Suppressor macrophage treated with lipopolysaccharide for 1 hour (primary cell): Measurements from ENCODE around the gene KNDC1.

Source experiments
- DNase-seq, 3 donors: peaks; one replicate each; pipeline ENCODE4 v3.0.0-alpha.2; 2020 to 2022

The KNDC1 gene

DNA sequence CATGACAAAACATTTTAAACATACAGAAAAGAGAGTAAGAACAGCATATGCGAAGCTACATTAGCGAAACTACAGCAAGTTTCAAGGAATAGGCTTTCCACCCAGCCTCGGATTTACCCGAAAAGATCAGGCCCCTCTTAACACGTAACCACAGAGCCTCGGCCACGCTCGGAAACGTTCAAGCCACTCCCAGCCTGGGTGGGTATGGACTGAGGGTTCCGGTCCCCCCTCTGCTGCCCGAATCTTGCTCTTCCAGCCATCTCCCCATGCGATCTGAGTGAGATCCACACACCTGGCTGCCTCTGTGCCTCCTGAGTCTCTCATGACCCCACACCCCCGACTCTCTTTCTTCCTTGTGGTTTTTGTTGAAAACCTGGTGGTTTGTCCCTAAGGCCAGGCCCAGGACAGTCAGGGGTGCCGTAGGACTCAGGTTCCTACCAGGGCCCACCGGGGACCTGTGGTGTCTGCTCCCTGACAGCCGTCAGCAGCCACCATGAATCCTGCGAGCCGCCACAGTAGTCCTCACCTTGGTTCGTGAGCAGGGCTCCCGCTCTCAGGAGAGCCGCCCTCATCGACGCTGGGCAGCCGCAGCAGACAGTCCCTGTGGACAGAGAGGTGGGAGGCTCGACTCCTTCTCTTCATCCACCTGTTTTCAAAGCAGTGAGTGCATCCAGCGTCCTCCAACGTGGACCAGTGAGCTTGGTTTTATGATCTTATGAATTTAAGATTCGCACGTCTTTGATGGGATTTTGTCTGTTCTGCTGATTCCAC, 18.5 kb downstream of the KNDC1 start:
- no peak for DNase-seq

DNA sequence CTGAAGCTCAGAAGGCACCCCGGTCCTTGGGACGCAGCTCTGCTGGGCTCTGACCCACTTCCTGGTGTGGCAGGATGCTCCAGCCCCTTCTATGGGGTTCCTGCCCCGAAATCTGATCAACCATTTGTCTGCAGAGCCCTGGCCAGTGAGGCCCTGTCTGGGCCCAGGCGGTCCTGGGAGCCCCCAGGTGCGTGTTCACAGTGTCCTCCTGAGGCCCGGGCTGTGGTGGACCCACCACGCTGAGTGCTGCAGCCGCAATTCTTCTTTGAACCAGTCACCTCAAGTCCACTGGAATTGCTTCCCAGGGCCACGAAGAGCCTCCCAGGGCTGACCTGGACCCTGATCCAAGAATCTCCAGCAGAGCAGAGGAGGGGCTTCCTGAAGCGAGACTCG, 19.1 kb downstream of the KNDC1 start:
- DNase-seq, result no peak

DNA sequence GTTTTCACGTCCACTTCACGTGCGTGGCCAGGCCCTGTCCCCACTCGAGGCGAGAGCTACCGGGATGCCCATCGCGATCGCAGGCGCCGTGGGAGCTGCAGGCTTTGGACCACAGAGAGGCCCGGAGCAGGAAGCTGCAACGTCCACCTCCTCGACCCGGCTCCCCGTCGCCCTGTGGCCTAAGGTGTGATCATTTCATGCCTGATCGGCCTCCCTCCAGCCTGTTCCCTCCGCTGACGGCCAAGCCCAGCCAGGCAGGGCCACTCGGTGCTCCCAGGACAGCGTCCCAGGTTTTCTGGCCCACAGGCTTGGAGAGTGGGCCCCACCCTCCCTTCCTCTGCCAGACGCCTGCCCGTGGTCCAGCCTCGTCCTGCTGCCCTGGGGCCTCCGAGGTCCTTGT, 19.6 kb downstream of the KNDC1 start:
- DNase-seq, result no peak

DNA sequence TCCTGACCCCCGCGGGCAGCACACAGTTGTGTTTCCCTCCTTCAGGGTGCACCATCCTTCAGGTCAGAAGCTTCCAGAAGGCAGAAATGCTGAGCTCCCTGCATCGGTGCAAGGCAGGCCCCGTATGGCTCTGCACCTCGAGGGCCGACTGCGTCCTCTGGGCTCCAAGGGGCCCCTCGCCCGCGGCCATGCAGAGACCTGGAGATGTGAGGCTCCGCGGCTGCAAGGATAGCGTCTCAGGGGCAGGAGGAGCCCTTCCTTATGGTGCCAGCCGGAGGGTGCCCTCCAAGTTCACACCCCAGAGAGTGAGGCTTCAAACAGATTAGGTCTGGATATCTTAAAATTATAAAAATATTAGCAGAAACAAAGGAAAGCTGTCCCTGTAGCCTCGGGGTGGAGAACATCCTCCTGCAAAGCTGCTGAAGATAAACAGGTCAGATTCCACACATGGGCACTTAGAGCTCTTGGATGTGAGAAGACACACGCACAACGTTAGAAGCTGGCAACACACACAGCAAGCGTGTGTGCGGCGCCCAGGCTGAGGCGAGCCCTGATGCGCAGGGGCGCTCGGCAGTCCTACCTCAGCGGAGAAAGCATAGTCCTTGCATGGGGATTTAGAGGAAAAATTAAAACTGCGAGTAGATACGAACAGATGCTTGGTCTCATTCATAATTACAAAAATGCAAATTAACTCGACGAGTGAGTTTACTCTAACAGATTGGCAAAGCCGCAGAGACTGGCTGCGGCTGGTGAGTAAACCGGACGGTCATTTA, 20.4 kb downstream of the KNDC1 start:
- DNase-seq, result no peak

DNA sequence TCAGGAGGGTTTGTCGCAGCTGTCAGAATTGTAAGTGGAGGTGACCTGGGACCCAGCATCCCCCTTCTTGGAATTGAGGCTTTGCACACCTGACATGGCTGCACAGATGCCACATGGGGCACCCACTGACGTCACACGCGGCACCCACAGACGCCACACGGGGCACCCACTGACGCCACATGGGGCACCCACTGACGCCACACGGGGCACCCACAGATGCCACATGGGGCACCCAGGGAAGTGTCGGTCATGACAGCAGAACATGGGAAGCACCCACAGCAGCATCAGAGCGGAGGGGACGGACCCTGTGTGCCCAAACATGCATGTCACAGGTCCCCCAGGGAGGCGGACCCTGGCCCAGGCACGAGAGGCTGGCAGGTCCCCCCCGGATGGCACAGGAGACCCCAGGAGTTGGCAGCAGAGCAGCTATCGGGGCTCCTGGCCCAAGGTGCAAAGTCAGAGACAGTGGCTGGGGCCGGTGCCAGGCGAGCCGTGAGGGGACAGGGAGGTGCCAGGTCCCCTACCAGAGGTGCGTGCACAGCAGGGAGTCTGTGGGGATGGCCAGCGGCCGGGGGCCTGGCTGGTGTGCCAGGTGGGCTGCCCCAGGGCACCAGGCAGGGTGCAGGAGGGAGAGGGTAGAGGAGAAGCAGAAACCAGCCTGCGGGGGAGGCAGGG, 21.1 kb downstream of the KNDC1 start:
- no peak for DNase-seq

DNA sequence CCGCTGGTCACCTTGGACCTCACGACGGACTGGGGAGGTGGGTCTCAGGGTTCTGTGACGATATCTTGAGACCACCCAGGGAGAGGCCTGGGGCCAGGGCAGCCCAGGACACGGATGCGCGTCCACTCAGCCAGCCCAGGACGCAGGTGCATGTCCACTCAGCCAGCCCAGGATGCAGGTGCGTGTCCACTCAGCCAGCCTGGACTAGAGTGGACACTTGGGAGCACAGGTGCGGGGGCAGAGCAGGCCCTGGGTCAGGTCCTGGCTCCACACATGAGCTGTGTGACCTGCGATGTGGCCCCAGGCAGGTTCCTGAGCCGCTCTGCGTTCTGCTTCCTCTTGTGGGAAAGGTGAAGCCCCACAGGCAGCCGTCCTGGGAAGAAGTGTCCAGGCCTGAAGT, 22.2 kb downstream of the KNDC1 start:
- DNase-seq, result no peak

DNA sequence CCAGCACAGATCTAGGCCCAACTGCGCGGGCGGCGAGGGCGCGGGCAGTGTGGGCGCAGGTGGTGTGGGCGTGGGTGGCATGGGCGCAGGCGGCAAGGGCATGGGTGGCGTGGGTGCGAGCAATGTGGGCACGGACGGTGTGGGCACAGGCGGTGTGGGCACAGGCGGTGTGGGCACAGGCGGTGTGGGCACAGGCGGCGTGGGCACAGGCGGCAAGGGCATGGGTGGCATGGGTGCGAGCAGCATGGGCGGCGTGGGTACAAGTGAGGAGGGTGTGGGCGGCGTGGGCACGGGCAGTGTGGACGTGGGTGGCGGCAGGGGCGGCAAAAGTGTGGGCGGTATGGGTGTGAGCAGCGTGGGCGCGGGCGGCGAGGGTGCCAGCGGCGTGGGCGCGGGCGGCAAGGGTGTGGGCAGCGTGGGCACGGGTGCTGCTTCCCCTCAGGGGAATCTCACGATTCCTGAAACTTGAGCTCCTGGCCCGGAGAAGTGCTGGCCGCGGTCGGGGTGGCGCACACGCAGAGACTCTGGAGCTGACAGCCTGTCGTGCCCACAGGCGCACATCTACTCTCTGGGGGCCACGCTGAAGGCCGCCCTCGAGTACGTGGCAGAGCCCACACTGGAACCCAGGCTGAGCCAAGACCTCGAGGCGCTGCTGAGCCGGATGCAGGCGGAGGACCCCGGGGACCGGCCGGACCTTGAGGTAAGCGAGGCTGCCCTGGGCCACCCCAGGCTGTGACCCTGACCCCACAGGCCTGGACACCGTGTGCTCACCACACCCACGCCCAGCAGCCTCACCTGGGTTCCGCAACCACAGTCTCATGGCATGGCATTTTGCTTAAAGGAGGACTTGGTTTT, 23.0 kb downstream of the KNDC1 start:
- no peak for DNase-seq

DNA sequence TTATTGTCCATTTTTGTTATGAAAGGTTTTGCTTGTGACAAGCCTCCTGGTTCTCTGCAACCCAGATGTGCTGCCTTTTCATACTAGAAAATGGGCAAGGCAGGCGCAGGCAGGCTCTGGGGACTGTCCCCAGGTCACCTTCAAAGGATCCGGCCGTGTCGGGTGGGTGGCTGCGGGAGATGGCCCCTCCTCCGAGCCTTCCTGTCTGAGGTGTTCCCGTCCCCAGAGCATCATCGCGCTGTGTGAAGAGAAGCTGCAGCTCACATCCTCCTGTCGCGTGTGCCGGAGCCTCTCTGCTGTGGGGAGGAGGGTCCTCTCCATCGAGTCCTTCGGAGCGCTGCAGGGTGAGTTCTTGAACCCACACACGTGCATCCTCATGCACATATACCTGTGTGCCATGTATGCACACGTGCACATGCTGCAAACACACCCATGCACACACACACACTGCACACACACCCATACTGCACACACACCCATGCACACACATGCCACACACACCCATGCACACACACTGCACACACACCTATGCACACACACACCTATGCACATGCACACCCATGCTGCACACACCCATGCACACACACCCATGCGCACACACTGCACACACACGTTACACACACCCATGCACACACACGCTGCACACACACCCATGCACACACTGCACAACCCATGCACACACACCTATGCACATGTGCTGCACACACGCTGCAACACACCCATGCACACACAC, 23.8 kb downstream of the KNDC1 start:
- DNase-seq, result no peak

DNA sequence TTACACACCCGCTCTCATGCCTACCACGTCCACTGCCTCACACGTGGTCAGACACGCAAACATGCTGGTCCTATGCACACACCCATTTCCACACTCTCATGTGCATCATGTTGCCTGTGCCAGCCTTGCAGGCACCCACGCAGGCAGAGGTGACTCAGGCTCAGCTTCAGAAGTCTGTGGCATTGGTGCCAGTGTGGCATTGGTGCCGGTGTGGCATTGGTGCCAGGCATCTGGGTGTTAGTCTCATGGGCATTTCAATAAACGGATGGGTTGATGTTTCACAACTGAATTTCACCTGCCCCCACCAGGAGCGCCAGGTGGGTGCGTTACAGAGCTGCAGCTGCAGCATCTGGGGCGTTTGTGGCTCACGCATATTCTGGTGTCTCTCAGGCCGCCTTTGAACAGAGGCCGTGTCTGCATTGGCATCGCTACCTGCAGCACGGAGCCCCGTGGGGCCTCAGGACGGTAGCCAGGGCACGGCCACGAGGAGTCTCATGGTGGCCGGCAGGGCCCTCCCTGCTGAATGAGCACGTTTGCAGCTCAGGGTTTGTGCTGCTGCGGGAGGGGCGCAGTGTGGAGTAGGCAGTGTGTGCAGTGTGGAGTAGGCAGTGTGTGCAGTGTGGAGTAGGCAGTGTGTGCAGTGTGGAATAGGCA, 24.7 kb downstream of the KNDC1 start:
- no peak for DNase-seq

DNA sequence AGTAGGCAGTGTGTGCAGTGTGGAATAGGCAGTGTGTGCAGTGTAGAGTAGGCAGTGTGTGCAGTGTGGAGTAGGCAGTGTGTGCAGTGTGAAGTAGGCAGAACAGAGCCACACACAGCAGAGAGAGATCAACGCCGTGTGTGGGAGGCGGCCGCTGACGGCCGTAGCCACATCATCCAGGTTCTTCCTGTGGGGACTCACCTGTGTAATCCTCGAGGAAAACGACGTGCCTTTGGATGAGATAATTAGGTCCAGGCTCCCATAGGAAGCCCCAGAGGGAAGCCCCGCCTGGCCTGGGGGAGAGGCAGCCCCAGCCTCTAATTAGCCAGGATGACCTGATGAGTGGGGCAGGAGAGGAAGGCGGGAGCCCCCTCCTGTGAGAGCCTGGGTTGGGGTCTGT, 25.4 kb downstream of the KNDC1 start:
- DNase-seq, result no peak

DNA sequence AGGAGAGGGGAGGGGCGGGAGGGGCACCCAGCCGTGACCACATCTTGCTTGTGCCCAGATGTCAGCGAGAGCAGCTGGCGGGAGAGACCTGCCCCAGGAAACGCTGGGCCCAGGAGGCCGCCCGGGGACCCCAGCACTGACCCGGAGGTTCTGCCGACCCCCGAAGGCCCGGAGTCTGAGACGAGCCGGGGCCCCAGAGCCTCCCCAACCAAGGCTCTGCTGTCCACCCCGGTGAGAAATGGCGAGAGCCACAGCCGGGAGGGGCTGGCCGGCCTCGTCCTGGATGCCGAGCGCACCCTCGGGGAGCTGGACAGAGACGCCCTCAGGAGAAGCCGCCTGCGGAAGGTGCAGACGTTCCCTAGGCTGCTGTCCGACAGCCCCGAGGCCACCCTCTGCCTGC, 25.9 kb downstream of the KNDC1 start:
- no peak for DNase-seq

DNA sequence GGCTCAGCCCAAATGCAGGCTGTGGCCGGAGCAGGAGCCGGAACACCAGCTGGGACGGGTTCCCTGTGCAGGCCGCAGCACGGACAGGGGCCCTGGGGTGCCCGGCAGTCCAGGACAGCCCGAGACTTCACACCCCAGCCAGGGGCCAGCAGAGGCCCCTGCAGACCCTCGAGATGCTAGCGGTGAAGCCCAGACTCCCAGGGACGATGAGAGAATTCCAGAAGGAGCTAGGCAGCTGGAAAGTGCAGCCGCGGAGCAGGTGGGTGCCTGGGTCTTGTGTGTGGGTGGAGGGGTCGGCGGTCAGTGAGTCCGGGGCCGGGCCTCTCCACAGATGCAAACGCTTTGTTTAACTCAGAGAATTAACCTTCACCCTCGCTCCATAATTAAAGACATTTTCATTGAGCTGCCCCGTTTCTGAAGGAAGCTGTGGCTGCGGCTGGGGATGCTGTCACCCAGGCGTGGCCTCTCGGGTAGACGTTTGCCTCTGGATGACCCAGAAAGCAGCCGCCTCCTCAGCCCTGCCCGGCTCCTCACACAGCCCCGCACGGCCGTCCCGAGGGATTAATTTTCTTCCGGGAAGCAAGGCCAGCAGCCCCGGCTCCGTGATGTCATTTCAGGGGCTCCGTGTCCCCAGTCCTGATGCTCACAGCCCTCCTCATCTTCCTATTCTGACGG, 26.5 kb downstream of the KNDC1 start:
- DNase-seq, result no peak

DNA sequence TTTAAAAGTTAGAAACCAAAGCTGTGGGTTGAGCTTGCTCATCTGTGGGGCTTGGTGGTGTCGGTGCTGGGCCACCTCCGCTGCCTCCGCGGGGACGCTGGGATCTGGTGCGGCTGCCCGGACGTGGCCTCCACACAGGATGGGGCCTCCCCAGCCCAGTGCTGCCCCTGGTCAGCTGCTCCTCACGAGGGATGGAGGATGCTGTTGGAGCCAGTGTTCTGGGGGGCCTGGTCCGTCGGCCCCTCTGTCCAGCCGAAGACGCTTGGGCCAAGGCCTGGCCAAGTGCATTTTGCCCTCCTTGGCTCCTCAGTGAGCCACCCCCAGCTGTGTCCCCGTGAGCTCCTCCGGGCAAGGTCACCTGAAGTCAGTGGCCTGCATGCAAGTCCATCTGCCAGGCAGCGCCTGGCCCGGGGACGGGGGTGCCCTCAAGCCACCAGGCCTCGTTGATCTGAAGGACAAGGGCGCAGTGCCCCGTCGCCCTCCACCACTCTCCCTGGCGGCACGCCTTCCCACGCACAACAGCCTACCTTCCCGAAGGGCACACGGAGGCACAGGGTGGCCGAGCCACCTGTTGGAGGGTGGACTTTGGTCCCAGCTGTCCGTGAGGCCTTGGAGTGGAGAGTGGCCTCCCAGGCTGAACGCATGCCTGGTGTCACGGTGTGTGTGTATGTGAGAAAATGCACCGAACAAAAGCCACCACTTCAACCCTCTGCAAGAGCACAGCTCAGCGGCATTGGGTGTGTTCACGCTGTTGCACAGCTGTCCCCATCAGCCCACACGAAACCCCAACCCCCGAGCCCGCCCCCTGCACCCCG, 27.3 kb downstream of the KNDC1 start:
- DNase-seq, result no peak

DNA sequence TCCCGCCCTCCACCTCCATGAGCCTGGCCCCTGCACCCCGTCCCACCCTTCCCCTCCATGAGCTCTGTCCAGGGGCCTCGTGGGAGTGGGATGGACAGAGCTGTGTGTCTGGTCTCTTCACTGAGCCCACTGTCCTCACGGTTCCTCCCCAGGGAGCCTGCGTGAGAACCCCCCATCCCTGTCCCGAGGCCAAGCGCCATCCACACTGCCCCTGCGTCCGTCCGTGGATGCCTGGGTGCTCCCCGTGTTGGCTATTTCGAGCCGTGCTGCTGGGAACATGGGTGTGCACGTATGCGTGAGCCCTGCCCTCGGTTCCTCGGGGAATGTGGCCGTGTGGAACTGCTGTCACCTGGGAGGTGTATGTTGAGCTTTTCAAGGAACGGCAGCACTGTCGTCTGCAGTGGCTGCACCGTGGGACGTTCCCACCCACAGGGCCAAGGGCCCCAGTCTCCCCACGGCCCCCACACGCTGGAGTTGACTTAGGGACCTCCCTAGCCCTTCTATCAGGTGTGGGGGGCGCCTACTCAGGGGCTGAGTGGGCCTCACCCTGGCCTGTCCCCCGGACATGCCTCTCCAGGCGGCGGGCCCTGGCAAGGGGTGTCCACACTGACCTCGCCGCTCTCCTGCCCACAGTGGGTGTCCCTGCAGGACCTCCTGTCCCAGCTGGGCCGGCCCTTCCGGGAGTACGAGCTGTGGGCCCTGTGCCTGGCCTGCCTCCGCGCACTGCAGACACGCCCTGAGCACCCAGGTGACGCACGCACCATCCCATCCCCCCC, 28.1 kb downstream of the KNDC1 start:
- no peak for DNase-seq

DNA sequence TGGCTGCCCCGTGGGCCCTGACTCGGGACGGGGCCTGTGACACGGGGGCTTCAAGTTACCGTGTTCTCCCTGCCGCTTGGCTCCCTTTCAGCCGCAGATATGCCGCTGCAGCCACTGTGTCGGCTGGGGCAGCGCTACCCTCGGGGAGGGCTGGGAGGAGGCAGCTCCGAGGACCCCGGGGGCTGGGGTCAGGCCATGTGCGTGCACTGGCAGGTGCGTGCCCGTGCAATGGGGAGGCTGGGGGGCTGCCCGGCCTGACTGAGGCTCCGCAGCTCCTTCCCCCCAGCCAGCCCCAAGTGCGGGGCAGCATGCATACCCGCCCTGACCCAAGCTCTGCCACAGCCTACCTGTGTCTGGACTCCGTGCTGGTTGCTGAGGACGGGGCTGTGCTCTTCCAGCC, 29.2 kb downstream of the KNDC1 start:
- DNase-seq, result no peak

DNA sequence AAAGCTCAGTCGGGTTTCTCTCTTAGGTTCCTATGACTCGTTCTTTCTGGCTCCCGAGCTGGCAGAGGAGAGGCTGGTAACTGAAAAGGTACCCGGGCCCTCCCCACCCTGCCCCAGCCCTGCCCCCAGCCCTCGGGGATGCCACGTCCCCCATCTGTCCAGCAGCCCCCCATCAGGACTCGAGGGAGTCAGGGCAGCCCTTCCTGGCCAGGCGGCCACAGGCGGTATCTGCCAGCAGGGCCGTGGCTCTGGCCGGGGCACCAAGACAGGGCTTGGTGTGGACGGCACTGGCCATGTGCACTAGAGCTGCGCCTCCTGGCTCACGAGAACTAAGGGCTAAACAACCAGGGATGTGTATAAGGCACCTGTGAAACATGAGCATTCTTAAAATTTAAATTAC, 29.7 kb downstream of the KNDC1 start:
- no peak for DNase-seq

DNA sequence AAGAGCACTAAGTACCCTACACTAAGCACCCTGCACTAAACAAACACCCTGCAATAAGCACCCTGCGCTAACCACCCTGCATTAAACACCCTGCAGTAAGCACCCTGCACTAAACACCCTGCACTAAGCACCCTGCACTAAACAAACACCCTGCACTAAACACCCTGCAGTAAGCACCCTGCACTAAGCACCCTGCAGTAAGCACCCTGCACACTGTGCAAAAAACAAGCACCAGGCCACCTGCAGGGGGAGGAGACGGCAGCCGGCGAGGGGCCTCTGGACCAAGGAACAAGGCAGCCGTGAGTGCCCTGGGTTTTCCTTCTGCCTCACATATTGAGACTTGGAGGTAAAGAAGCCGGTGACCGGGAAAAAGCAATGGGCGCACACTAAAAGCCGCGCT, 30.2 kb downstream of the KNDC1 start:
- no peak for DNase-seq

DNA sequence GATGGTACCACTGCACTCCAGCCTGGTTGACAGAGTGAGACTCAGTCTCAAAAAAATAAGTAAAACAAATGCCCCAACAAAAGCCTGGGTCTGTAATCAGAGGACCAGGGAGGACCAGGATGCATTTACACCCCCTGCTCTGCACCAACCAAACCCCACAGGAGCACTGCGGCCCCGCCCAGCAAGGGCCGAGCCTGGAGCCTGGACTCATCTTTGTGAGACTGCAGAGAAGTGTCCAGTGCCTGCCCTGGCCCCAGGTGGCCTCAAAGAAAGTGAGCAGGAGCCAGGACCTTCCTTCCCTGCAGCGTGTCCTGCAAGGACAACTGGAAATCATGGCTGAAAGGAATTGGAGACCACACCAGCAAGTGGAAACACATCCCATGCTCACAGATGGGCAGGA, 31.6 kb downstream of the KNDC1 start:
- DNase-seq, result no peak

DNA sequence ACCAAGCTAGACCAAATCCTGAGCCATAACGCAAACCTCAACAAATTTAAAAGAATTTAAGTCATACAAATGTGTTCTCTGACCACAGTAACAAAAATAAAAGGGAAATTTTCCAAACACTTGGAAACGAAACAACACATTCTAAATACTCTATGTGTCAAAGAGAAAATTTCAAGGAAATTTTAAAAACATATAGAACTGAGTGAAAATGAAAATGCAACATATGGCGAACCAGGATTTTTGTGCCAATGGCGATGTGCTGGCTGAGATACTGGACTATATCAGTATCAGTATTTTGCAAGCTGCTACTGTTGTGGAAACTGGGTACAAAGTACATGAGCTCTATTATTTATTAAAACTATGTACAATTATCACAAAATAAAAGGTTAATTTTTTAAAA, 34.1 kb downstream of the KNDC1 start:
- DNase-seq, result no peak

DNA sequence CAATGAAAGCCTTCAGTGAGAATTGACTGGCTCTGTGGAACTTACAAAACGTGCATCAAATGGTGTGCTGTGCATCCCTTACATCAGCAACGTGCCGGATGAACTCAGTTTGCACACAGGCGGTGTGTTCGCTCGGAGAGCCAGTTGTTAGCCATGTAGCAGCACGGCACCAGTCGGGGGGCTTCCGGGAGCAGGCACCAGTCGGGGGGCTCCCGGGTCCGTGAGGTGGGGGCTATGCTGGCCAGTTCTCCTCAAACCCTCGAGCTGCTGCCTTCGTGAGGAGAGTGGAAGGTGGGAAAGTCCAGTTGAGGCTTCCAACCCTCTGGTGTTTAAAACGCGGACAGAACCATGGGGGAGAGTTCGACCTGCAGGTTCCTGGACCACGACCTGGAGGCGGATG, 35.1 kb downstream of the KNDC1 start:
- no peak for DNase-seq
